Smooth muscle cell (in vitro differentiated cells): ENCODE data around the gene LENEP. TPM values are rescaled to one million over a fixed set of nuclear protein-coding genes. Genes with fewer than 3 reads are reported as not detected.

Experiments
- DNase-seq: peaks from one replicate; lab custom pipeline; 2025; ENCODE audit not compliant: unreplicated experiment; lab: John Stamatoyannopoulos, UW
- H2AFZ ChIP-seq: fragments of 200-600 bp; sonication (generic); 2 replicates; pipeline ENCODE4 v1.6.0; 2016; ENCODE audit warnings: antibody characterized with exemption, low read depth, mild to moderate bottlenecking
- H3F3A ChIP-seq: fragments of 200-600 bp; sonication (generic); 2 replicates; pipeline ENCODE4 v1.6.0; 2017; ENCODE audit warnings: antibody characterized with exemption, low read depth
- H3K27ac ChIP-seq: fragments of 200-600 bp; sonication (generic); 2 replicates; pipeline ENCODE4 v1.5.1; 2016; ENCODE audit warnings: low read depth, mild to moderate bottlenecking
- H3K27me3 ChIP-seq: fragments of 200-600 bp; sonication (generic); 2 replicates; pipeline ENCODE4 v1.6.1; 2016; ENCODE audit warnings: low read depth, mild to moderate bottlenecking
- H3K36me3 ChIP-seq: fragments of 200-600 bp; sonication (generic); 2 replicates; pipeline ENCODE4 v1.5.1; 2016; ENCODE audit warnings: low read depth
- H3K4me1 ChIP-seq: fragments of 200-600 bp; sonication (generic); 2 replicates; pipeline ENCODE4 v1.5.1; 2016; ENCODE audit warnings: low read depth
- H3K4me2 ChIP-seq: fragments of 200-600 bp; sonication (generic); 2 replicates; pipeline ENCODE4 v1.6.0; 2016; ENCODE audit warnings: mild to moderate bottlenecking
- H3K4me3 ChIP-seq: fragments of 200-600 bp; sonication (generic); 2 replicates; pipeline ENCODE4 v1.5.1; 2016; ENCODE audit warnings: mild to moderate bottlenecking
- H3K79me2 ChIP-seq: fragments of 200-600 bp; sonication (generic); 2 replicates; pipeline ENCODE4 v1.6.0; 2016; ENCODE audit warnings: low read depth, mild to moderate bottlenecking
- H3K9ac ChIP-seq: fragments of 200-600 bp; sonication (generic); 2 replicates; pipeline ENCODE4 v1.6.0; 2016; ENCODE audit warnings: low read depth
- H3K9me3 ChIP-seq: fragments of 200-600 bp; sonication (generic); replicated peaks from 2 replicates; pipeline ENCODE4 v1.5.1; 2016; ENCODE audit warnings: low read depth
- H4K20me1 ChIP-seq: fragments of 200-600 bp; sonication (generic); 2 replicates; pipeline ENCODE4 v1.6.0; 2016; ENCODE audit warnings: low read depth
- WGBS: methylation state at CpG from one replicate; pipeline ENCODE4 v1.1.7; 2016; ENCODE audit warnings: low lambda C conversion rate; 5-methylcytosine and 5-hydroxymethylcytosine counted together
- polyA plus RNA-seq: library from polyadenylated mRNA; unstranded; fragments of >200 nt; fragmentation: Nextera tagmentation; extraction: Ambion mirVana; gene quantifications from 2 replicates; pipeline ENCODE4 v1.2.1, GENCODE V29; 2016
- total RNA-seq: library from RNA; depleted of rRNA; stranded (reverse); fragments of >200 nt; gene quantifications from 2 replicates; pipeline ENCODE4 v1.2.3, GENCODE V29; 2014
- TF ChIP-seq, protein P1 (sequence below): fragments of 200-600 bp; sonication (generic); IDR thresholded peaks from 2 replicates; pipeline ENCODE4 v1.5.1; 2017; ENCODE audit warnings: borderline replicate concordance, mild to moderate bottlenecking, antibody characterized with exemption; ENCODE audit not compliant: insufficient read depth, poor library complexity, severe bottlenecking

LENEP gene, protein sequence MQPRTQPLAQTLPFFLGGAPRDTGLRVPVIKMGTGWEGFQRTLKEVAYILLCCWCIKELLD
- total RNA-seq (not detected in 2 replicates), polyA plus RNA-seq (not detected in 2 replicates)

DNA sequence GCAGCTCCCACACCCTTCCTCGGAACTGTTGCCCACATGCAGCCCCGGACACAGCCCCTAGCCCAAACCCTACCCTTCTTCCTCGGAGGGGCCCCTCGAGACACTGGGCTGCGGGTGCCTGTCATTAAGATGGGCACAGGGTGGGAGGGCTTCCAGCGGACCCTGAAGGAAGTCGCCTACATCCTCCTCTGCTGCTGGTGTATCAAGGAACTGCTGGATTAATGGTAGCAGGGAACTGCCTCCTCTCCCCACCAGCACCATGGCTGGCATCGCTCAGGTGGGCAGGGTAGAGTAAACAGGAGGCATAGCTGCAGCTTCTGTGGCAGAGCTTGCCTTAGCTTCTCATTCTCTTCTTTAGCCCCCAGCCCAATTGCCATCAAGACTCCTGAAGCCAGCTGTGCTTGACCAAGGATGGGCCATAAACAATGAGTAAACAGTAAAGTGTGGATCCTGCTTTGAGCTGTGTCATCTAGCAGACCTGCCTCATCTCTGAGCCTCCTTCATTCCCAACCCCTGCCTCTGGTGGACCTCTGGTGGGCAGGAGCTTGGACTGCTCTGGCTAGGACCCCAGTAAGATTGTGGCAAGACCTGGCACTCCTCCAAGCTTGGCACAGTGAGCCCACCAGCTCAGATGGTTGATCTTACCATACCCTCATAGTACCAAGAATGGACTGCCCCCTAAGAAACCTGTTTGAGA, at the start of gene LENEP:
TSS of gene LENEP (plus strand) at position 15 of the 697 bp plus-strand sequence. CDS start at position 37, 22 bp downstream.
- H3K9me3 ChIP-seq, result no peaks in the 10 kb centered on the region
- 85% methylated on average over 8 of the region's 8 CpGs for WGBS
- no peak within 1 kb of the TSS for H2AFZ ChIP-seq
- no peaks in the 10 kb centered on the region for H3K4me1 ChIP-seq
- TF ChIP-seq, protein P1, sequence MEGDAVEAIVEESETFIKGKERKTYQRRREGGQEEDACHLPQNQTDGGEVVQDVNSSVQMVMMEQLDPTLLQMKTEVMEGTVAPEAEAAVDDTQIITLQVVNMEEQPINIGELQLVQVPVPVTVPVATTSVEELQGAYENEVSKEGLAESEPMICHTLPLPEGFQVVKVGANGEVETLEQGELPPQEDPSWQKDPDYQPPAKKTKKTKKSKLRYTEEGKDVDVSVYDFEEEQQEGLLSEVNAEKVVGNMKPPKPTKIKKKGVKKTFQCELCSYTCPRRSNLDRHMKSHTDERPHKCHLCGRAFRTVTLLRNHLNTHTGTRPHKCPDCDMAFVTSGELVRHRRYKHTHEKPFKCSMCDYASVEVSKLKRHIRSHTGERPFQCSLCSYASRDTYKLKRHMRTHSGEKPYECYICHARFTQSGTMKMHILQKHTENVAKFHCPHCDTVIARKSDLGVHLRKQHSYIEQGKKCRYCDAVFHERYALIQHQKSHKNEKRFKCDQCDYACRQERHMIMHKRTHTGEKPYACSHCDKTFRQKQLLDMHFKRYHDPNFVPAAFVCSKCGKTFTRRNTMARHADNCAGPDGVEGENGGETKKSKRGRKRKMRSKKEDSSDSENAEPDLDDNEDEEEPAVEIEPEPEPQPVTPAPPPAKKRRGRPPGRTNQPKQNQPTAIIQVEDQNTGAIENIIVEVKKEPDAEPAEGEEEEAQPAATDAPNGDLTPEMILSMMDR, result no peak
- no peak for DNase-seq
- H3K27ac ChIP-seq, result peak within 1 kb of the TSS; percentile 56
- H3K4me3 ChIP-seq, result no peak within 1 kb of the TSS
- H3F3A ChIP-seq, result no peaks in the 10 kb centered on the region
- H4K20me1 ChIP-seq, result no peaks in the 10 kb centered on the region
- no peak within 1 kb of the TSS for H3K9ac ChIP-seq
- H3K27me3 ChIP-seq, result no peaks in the 10 kb centered on the region
- peaks cover 5% of the 10 kb centered on the region for H3K79me2 ChIP-seq
- no peak within 1 kb of the TSS for H3K4me2 ChIP-seq
- H3K36me3 ChIP-seq, result no peaks in the 10 kb centered on the region

DNA sequence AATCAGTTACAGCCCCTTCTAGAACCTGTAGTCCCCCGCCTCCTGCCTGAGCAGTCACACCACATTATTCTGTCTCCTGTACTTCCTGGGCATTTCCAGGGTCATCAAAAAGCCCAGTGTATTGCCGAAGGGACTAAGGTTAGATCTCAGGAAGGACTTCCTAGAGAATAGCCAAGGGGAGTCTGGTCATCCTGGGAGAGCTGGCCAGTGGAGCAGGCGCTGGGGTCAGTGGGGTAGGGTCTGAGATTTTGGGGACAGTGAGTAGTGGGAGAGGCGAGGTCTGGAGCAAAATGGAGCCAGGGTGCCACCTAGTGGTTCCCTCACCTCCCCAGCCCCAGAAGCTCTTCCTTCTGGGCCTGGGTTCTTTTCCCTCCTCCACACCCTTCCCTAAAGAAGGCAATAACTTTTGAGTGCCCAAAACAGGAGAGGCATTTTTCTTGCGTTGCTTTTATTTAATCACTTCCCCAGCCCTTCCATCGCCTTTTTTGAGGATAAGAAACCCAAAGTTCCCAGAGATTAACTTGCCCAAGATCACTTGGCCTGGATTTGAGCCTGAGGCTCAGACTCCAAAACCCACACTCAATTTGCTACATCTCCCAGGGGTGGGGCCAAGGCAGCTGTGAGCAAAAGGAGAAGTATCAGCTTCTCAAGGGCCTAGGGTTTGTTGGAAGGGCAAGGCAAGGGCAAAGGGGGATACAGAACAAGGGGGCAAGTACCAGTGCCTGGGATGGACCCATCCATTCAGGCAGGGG, 49.6 kb upstream of the LENEP start:
- Histone ChIP-seq H3K4me2 (no peak overlapping the region), H3K36me3 (no peaks in the 10 kb centered on the region), H2AFZ (no peak overlapping the region), H3F3A (no peaks in the 10 kb centered on the region), H3K4me1 (peaks cover 15% of the 10 kb centered on the region), H3K9ac (no peak overlapping the region), H3K27me3 (no peaks in the 10 kb centered on the region), H3K27ac (no peak overlapping the region), H3K9me3 (no peaks in the 10 kb centered on the region), H4K20me1 (no peaks in the 10 kb centered on the region), H3K79me2 (no peaks in the 10 kb centered on the region), H3K4me3 (no peak overlapping the region)
- TF ChIP-seq, protein P1, result peak; percentile 58
- DNase-seq, result no peak
- WGBS, result 40% methylated on average over 5 of the region's 6 CpGs

DNA sequence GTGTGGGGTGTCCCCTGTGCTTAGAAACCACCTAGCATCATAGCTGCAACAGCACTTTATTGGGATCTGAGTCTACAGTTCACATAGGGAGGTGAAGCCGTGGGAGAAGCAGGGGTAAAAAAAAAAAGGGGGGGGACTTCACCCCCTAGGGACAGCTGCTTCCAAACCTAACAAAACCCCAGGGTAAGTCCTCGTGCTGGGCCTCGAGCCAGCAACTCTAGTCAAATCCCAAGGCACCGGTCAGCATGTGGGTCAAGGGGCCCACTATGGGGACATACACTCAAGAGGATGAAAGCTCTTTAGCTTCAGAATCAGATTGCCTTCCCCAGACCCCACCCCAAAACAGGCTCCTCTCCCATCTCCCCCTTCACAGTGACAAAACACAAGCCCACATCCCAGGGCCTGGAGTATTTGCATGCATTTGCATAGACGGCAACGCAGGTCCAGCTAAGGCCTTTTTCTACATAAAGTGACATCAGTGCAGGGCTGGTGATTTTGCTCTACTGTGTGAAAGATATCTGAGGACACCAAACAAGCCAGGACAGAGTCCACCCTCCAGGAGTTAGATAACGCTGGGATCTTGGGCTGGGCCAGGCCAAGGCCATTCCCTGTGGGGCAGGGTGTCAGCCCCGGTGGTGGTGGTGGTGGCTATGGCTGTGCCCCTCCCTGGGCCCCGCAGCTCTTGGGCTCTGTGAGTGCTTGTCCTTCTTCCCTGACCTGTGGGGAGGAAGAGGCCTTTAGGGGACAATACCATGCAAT, 48.8 kb upstream of the LENEP start:
- 71% methylated on average over 9 of the region's 9 CpGs for WGBS
- Histone ChIP-seq H3K27ac (no peak overlapping the region), H3K79me2 (no peaks in the 10 kb centered on the region), H3K4me2 (no peak overlapping the region), H3K4me3 (no peak overlapping the region), H3F3A (no peaks in the 10 kb centered on the region), H2AFZ (no peak overlapping the region), H3K36me3 (no peaks in the 10 kb centered on the region), H4K20me1 (no peaks in the 10 kb centered on the region), H3K9me3 (no peaks in the 10 kb centered on the region), H3K4me1 (peaks cover 15% of the 10 kb centered on the region), H3K9ac (no peak overlapping the region), H3K27me3 (no peaks in the 10 kb centered on the region)
- DNase-seq, result no peak
- TF ChIP-seq, protein P1, result no peak
